Nephron (organoid): ENCODE measurements around the gene PDIA6.

Experiments used
- H3K27ac Mint-ChIP-seq, 3 experiments: 2 replicates each; pipeline ENCODE4 v1.8.0; 2020; ENCODE audit warnings: mixed read lengths in 3 of 3, mild to moderate bottlenecking in 2 of 3, moderate library complexity in 1 of 3
- H3K27me3 Mint-ChIP-seq: 2 replicates; pipeline ENCODE4 v1.8.0; 2021; ENCODE audit warnings: low read depth, mild to moderate bottlenecking, moderate library complexity, mixed read lengths
- H3K36me3 Mint-ChIP-seq: 2 replicates; pipeline ENCODE4 v1.8.0; 2020; ENCODE audit warnings: low read depth, mixed read lengths
- H3K4me1 Mint-ChIP-seq: 2 replicates; pipeline ENCODE4 v1.8.0; 2020; ENCODE audit warnings: mixed read lengths
- H3K4me3 Mint-ChIP-seq, 3 experiments: 2 replicates each; pipeline ENCODE4 v1.8.0; 2020; ENCODE audit warnings: mild to moderate bottlenecking in 3 of 3, mixed read lengths in 3 of 3, moderate library complexity in 2 of 3
- H3K9me3 Mint-ChIP-seq: 2 replicates; pipeline ENCODE4 v1.8.0; 2020; ENCODE audit warnings: mixed read lengths
- CTCF ChIP-seq, 3 experiments: fragments of 200-600 bp; sonication (generic); IDR thresholded peaks; one replicate each; pipeline ENCODE4 v1.5.0; 2021; ENCODE audit warnings: antibody characterized with exemption in 3 of 3; ENCODE audit not compliant: unreplicated experiment in 3 of 3

PDIA6 gene

DNA sequence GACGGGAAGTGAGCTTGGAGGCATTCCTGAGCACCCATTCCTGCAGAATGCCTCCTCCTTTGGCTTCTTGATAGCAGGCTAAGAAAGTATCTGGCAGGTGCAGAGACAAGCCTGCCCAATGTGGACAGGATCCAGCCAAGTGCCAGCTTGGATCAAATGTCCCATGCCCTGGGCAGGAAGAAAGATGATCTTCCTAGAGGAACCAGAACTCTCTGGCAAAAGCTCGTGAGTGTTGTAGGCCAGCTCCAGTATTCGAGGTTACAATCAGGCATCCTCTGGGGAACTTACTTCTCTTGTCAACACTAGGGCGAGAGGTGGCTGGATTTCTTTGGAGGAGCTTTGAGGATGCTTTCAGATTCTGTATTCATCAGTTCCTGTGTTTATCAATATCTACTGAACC lies 29.9 kb upstream of the PDIA6 start:
- H3K27me3 Mint-ChIP-seq = peaks cover 24% of the 10 kb centered on the region
- H3K36me3 Mint-ChIP-seq = no peaks in the 10 kb centered on the region
- no peak for TF ChIP-seq CTCF (IDR thresholded peaks at IDR 0.05; ENCODE audit: unreplicated experiment in 3 of 3)
- H3K4me1 Mint-ChIP-seq = peaks cover 10% of the 10 kb centered on the region
- no peak overlapping the region for H3K27ac Mint-ChIP-seq
- no peak overlapping the region for H3K4me3 Mint-ChIP-seq
- peaks cover 24% of the 10 kb centered on the region for H3K9me3 Mint-ChIP-seq

GRCh38 chr2:10841547-10842219 lies 29.1 kb upstream of the PDIA6 start:
- H3K4me3 Mint-ChIP-seq = no peak overlapping the region
- peaks cover 24% of the 10 kb centered on the region for H3K9me3 Mint-ChIP-seq
- H3K27ac Mint-ChIP-seq = no peak overlapping the region
- H3K27me3 Mint-ChIP-seq = peaks cover 24% of the 10 kb centered on the region
- peaks cover 10% of the 10 kb centered on the region for H3K4me1 Mint-ChIP-seq
- TF ChIP-seq CTCF (IDR thresholded peaks at IDR 0.05; ENCODE audit: unreplicated experiment in 3 of 3) = no peak
- H3K36me3 Mint-ChIP-seq = no peaks in the 10 kb centered on the region

- no peak overlapping the region for H3K4me3 Mint-ChIP-seq
Observed at GRCh38 chr2:10839813-10840212, 27.2 kb upstream of the PDIA6 start.

DNA sequence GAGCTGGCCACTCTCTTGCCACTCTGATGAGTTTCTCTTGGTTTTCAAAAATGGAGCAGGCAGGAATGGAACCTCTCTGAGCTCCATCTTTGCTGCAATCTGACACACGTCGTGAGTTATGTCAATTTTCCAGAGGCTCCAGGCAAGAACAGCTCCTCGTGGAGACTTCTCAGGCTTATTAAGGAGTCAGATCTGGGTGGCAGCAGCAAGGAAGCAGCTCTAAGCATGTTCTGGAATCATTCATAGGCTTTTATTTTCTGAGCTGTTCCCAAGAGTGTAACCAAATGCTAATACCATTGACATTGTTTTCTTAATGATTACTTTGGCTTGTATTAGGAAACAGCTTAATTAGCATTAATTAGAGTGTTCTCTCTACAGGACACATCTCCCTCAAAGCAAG lies 26.1 kb upstream of the PDIA6 start:
- H3K9me3 Mint-ChIP-seq = peaks cover 24% of the 10 kb centered on the region
- peaks cover 2% of the 10 kb centered on the region for H3K4me1 Mint-ChIP-seq
- no peaks in the 10 kb centered on the region for H3K36me3 Mint-ChIP-seq
- no peak overlapping the region for H3K4me3 Mint-ChIP-seq
- H3K27me3 Mint-ChIP-seq = peaks cover 27% of the 10 kb centered on the region
- TF ChIP-seq CTCF (IDR thresholded peaks at IDR 0.05; ENCODE audit: unreplicated experiment in 3 of 3) = no peak
- H3K27ac Mint-ChIP-seq = no peak overlapping the region

More at GRCh38 chr2:10839813-10840212, 27.2 kb upstream of the PDIA6 start:
- Mint-ChIP-seq H3K36me3 (no peaks in the 10 kb centered on the region), H3K9me3 (peaks cover 24% of the 10 kb centered on the region), H3K27ac (no peak overlapping the region), H3K27me3 (peaks cover 24% of the 10 kb centered on the region), H3K4me1 (peaks cover 10% of the 10 kb centered on the region)
- no peak for TF ChIP-seq CTCF (IDR thresholded peaks at IDR 0.05; ENCODE audit: unreplicated experiment in 3 of 3)

- H3K9me3 Mint-ChIP-seq = peaks cover 22% of the 10 kb centered on the region
- H3K4me3 Mint-ChIP-seq = no peak overlapping the region
- no peaks in the 10 kb centered on the region for H3K36me3 Mint-ChIP-seq
- H3K27me3 Mint-ChIP-seq = peaks cover 34% of the 10 kb centered on the region
- no peak for TF ChIP-seq CTCF (IDR thresholded peaks at IDR 0.05; ENCODE audit: unreplicated experiment in 3 of 3)
- H3K27ac Mint-ChIP-seq = no peak overlapping the region
- H3K4me1 Mint-ChIP-seq = peaks cover under 1% of the 10 kb centered on the region
Observed at GRCh38 chr2:10837298-10838266, 25.0 kb upstream of the PDIA6 start.
